HepG2 (cell line): ENCODE results near the gene HYDIN.
"Not testable (repeated sequence)": the region's sequence is repeated elsewhere in the genome, so short reads cannot be mapped to it uniquely, and the experiment has no call there.

Source experiments
- AGO1 ChIP-seq: fragments of 200-400 bp; formaldehyde crosslinking; IDR thresholded peaks from 2 replicates; pipeline ENCODE4 v1.6.1; 2017; ENCODE audit warnings: mild to moderate bottlenecking, low read depth, low read length, moderate library complexity; ENCODE audit not compliant: poor library complexity, severe bottlenecking
- CHD2 ChIP-seq: IDR thresholded peaks from 2 replicates; pipeline ENCODE4 v1.6.1; 2011; ENCODE audit warnings: low read depth, low read length, improper control_type of control experiment
- CREM ChIP-seq, 2 experiments: sonication (generic) in 1 of 2; formaldehyde crosslinking in 1 of 2; IDR thresholded peaks; 2 replicates each; pipeline versions ENCODE4 v1.4.0 to v1.6.1; 2016 to 2020; ENCODE audit warnings: antibody characterized with exemption in 1 of 2, mild to moderate bottlenecking in 1 of 2, missing genetic modification reagents in 1 of 2
- EP300 ChIP-seq, 3 experiments: sonication (generic) in 1 of 3; formaldehyde crosslinking in 1 of 3; IDR thresholded peaks; 2 replicates each; pipeline versions ENCODE4 v1.5.1 to v1.6.1; 2011 to 2020; ENCODE audit warnings: low read depth in 2 of 3, low read length in 2 of 3, borderline replicate concordance in 1 of 3, improper control_type of control experiment in 1 of 3, mild to moderate bottlenecking in 1 of 3, missing genetic modification reagents in 1 of 3, moderate library complexity in 1 of 3
- PCBP2 ChIP-seq: fragments of 200-400 bp; formaldehyde crosslinking; optimal IDR thresholded peaks from 2 replicates; pipeline ENCODE3; 2018; ENCODE audit warnings: low read length, low read depth; ENCODE audit not compliant: poor library complexity, severe bottlenecking
- POLR2A ChIP-seq, 2 experiments: IDR thresholded peaks; 2 replicates each; pipeline ENCODE4 v1.6.1; 2011; ENCODE audit warnings: low read depth in 2 of 2, low read length in 2 of 2, mild to moderate bottlenecking in 1 of 2, moderate library complexity in 1 of 2; ENCODE audit not compliant: insufficient read depth in 1 of 2
- REPIN1 ChIP-seq: sonication (generic); formaldehyde crosslinking; IDR thresholded peaks from 2 replicates; pipeline ENCODE4 v1.8.0; 2022; ENCODE audit warnings: missing genetic modification reagents, low read depth, mild to moderate bottlenecking, borderline replicate concordance
- ZFP36 ChIP-seq: fragments of 150-350 bp; IDR thresholded peaks from 2 replicates; pipeline ENCODE4 v1.6.1; 2018; ENCODE audit warnings: borderline replicate concordance, low read length, low read depth; ENCODE audit not compliant: partially characterized antibody
- ZNF121 ChIP-seq: sonication (generic); formaldehyde crosslinking; IDR thresholded peaks from 2 replicates; pipeline ENCODE4 v1.5.0; 2020; ENCODE audit warnings: mild to moderate bottlenecking, missing genetic modification reagents
- TF ChIP-seq, protein P1 (sequence below): sonication (generic); formaldehyde crosslinking; IDR thresholded peaks from 2 replicates; pipeline ENCODE4 v1.5.0; 2020; ENCODE audit warnings: mild to moderate bottlenecking, missing genetic modification reagents, moderate library complexity
- TF ChIP-seq, protein P2 (sequence below): sonication (generic); formaldehyde crosslinking; IDR thresholded peaks from 2 replicates; pipeline ENCODE4 v1.8.1; 2023; ENCODE audit warnings: mild to moderate bottlenecking, missing genetic modification reagents, borderline replicate concordance
- TF ChIP-seq, protein P3 (sequence below): sonication (generic); formaldehyde crosslinking; IDR thresholded peaks from 2 replicates; pipeline ENCODE4 v1.5.1; 2020; ENCODE audit warnings: missing genetic modification reagents, mild to moderate bottlenecking, borderline replicate concordance

DNA sequence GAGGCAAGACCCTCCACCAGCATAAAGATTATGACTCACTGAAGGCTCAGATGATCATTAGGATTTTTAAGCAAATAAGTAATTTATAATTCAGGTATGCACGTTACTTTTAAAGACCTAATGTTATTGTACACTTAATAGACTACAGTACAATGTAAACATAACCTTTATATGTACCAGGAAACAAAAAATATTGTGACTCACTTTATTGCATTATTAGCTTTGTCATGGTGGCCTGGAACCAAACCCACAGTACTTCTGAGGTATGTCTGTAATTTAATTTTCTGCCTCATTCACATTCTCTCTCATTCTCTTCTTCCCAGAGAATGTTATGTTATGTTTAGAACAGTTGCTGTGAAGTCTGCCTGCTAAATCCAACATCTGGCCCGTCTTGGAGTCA is 407.8 kb downstream of the HYDIN start:
- TF ChIP-seq ZNF121 (CRISPR knock-in tag); CREM (IDR thresholded peaks at IDR 0.05); CREM (CRISPR knock-in tag; IDR thresholded peaks at IDR 0.05); EP300 (IDR thresholded peaks at IDR 0.05; ENCODE audit: low read depth in 2 of 2, low read length in 2 of 2); EP300 (CRISPR knock-in tag; IDR thresholded peaks at IDR 0.05; ENCODE audit: borderline replicate concordance); CHD2; ZFP36; PCBP2; POLR2A (IDR thresholded peaks at IDR 0.05; ENCODE audit: insufficient read depth in 1 of 2, low read depth in 2 of 2, low read length in 2 of 2); AGO1; REPIN1: not testable (repeated sequence)
- TF ChIP-seq, protein P1, sequence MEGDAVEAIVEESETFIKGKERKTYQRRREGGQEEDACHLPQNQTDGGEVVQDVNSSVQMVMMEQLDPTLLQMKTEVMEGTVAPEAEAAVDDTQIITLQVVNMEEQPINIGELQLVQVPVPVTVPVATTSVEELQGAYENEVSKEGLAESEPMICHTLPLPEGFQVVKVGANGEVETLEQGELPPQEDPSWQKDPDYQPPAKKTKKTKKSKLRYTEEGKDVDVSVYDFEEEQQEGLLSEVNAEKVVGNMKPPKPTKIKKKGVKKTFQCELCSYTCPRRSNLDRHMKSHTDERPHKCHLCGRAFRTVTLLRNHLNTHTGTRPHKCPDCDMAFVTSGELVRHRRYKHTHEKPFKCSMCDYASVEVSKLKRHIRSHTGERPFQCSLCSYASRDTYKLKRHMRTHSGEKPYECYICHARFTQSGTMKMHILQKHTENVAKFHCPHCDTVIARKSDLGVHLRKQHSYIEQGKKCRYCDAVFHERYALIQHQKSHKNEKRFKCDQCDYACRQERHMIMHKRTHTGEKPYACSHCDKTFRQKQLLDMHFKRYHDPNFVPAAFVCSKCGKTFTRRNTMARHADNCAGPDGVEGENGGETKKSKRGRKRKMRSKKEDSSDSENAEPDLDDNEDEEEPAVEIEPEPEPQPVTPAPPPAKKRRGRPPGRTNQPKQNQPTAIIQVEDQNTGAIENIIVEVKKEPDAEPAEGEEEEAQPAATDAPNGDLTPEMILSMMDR (CRISPR knock-in tag): not testable (repeated sequence)
- TF ChIP-seq, protein P2, sequence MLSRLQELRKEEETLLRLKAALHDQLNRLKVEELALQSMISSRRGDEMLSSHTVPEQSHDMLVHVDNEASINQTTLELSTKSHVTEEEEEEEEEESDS (CRISPR knock-in tag): not testable (repeated sequence)
- TF ChIP-seq, protein P3, sequence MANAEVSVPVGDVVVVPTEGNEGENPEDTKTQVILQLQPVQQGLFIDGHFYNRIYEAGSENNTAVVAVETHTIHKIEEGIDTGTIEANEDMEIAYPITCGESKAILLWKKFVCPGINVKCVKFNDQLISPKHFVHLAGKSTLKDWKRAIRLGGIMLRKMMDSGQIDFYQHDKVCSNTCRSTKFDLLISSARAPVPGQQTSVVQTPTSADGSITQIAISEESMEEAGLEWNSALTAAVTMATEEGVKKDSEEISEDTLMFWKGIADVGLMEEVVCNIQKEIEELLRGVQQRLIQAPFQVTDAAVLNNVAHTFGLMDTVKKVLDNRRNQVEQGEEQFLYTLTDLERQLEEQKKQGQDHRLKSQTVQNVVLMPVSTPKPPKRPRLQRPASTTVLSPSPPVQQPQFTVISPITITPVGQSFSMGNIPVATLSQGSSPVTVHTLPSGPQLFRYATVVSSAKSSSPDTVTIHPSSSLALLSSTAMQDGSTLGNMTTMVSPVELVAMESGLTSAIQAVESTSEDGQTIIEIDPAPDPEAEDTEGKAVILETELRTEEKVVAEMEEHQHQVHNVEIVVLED (CRISPR knock-in tag): not testable (repeated sequence)
